Duodenal mucosa (tissue), 2 donors: Measurements from ENCODE around the gene AGGF1.
"Not testable (repeated sequence)": the region's sequence is repeated elsewhere in the genome, so short reads cannot be mapped to it uniquely, and the experiment has no call there.

Source experiments
- H3K27ac ChIP-seq: one replicate; pipeline ENCODE4 v1.7.0; 2013; ENCODE audit warnings: low read depth, low read length
- H3K27me3 ChIP-seq, 2 donors: one replicate each; pipeline ENCODE4 v1.7.0; 2013; ENCODE audit warnings: low read length in 2 of 2, control low read depth in 1 of 2; ENCODE audit not compliant: insufficient read depth in 2 of 2, control insufficient read depth in 1 of 2
- H3K36me3 ChIP-seq, 2 donors: one replicate each; pipeline ENCODE4 v1.7.0; 2013; ENCODE audit warnings: low read length in 2 of 2, control low read depth in 1 of 2; ENCODE audit not compliant: insufficient read depth in 2 of 2, control insufficient read depth in 1 of 2
- H3K4me1 ChIP-seq, 2 donors: one replicate each; pipeline ENCODE4 v1.7.0; 2013; ENCODE audit warnings: low read length in 2 of 2, control low read depth in 1 of 2; ENCODE audit not compliant: insufficient read depth in 2 of 2, control insufficient read depth in 1 of 2
- H3K4me3 ChIP-seq, 2 donors: one replicate each; pipeline ENCODE4 v1.7.0; 2013; ENCODE audit warnings: low read length in 2 of 2, low read depth in 1 of 2
- H3K9ac ChIP-seq, 2 donors: one replicate each; pipeline ENCODE4 v1.7.0; 2013; ENCODE audit warnings: low read length in 2 of 2, low read depth in 1 of 2
- H3K9me3 ChIP-seq, 2 donors: one replicate each; pipeline ENCODE4 v1.7.0; 2013; ENCODE audit warnings: low read length in 2 of 2, control low read depth in 1 of 2; ENCODE audit not compliant: control insufficient read depth in 1 of 2

AGGF1 gene, protein sequence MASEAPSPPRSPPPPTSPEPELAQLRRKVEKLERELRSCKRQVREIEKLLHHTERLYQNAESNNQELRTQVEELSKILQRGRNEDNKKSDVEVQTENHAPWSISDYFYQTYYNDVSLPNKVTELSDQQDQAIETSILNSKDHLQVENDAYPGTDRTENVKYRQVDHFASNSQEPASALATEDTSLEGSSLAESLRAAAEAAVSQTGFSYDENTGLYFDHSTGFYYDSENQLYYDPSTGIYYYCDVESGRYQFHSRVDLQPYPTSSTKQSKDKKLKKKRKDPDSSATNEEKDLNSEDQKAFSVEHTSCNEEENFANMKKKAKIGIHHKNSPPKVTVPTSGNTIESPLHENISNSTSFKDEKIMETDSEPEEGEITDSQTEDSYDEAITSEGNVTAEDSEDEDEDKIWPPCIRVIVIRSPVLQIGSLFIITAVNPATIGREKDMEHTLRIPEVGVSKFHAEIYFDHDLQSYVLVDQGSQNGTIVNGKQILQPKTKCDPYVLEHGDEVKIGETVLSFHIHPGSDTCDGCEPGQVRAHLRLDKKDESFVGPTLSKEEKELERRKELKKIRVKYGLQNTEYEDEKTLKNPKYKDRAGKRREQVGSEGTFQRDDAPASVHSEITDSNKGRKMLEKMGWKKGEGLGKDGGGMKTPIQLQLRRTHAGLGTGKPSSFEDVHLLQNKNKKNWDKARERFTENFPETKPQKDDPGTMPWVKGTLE

DNA sequence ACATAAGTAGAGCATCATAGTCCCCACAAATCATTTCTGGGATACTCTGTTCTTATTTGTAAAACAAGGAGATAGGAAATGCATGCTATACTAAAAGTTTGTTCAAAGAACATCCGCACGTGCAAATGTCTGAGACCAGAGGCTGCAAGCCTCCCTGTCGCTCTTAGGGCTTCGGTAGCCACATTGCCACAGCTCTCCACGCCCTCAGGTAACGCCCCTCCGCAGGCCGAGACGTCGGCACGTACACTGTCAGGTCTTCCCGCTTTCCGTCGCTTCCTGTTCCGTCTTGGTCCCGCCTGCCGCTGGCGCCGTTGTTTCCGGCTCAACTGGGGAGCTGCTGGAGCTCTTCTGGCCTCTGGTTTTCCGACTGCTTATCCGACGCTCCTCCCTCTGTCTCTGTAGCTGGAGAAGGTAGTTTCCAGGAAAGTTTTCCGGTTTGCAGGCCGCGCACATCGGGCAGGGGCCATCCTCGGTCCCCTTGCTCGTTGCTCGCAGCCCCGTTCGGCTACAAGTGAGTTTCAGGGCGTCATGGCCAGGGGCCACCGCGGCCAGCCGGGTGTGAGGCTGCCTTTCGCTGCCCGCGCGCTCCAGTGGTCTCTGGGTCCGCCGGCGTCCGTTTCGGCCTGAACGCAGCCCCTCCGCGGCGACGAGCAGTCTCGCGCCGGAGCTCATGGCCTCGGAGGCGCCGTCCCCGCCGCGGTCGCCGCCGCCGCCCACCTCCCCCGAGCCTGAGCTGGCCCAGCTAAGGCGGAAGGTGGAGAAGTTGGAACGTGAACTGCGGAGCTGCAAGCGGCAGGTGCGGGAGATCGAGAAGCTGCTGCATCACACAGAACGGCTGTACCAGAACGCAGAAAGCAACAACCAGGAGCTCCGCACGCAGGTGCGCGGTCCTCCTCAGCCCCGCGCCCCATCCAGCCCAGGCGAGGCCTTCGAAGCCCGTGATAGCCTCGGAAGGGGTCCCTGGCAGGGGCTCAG is at the start of gene AGGF1:
Gene AGGF1 (plus strand): TSS at position 308 of the 975 bp plus-strand sequence. CDS start 363 bp downstream, at position 671.
- H3K4me3 ChIP-seq: peak within 1 kb of the TSS; percentile 94
- peaks cover 18 to 29% of the 10 kb centered on the region in 2 donors for H3K4me1 ChIP-seq
- H3K9ac ChIP-seq: peak within 1 kb of the TSS; percentile 84 to 87
- H3K9me3 ChIP-seq: peaks cover 3 to 9% of the 10 kb centered on the region in 2 donors
- no peaks in the 10 kb centered on the region for H3K27me3 ChIP-seq
- H3K36me3 ChIP-seq: peaks cover 6 to 9% of the 10 kb centered on the region in 2 donors
- H3K27ac ChIP-seq: peak within 1 kb of the TSS; percentile 93

DNA sequence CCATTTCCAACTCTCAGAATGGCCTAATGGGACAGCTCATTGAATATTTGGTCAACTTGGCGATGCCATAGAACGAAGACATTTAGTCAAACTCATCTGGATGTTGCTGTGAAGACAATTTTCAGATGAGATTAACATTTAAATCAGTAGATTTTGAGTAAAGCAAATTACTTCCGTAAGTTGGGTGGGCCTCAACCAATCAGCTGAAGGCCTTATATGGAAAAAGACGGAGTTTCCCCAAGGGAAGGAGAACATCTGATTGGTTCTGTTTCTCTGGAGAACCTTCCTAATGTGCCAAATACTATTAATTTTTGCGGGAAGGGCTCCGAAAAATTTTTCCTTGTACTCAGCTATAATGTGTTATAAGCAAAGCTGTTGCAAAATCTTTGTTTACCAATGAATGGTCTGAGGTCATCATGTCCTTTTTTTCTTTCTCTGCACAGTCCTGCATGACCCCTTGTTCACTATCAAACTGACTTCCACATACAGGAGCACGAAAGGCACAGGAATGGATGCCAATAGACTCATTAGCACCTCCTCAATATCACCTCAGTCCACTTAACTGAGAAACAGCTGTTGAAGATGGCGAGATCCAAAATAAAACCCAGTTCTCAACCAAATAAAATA is 49.6 kb upstream of the AGGF1 start:
- no peaks in the 10 kb centered on the region for H3K9me3 ChIP-seq
- H3K4me3 ChIP-seq: no peak overlapping the region
- H3K27me3 ChIP-seq: no peaks in the 10 kb centered on the region
- no peaks in the 10 kb centered on the region for H3K4me1 ChIP-seq
- H3K27ac ChIP-seq: no peak overlapping the region
- no peak overlapping the region for H3K9ac ChIP-seq
- no peaks in the 10 kb centered on the region for H3K36me3 ChIP-seq

DNA sequence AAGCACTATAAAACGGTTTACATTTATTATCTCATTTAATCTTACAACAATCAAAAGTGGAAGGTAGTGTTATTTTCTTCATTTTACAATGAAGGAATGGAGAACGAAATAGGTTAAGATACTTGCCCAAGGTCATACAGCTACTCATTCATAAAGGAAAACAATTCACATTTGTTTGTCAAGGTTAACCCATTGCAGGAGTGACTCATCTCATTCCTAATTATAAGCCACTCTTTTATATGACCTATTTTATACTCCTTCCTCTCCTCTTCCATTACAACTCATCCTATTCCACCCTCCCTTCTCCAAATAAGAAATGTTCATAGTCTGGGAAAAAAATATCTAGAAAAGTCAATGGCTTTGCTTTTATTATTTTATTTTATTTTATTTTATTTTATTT is 47.8 kb upstream of the AGGF1 start:
- Histone ChIP-seq H3K27ac (no peak overlapping the region), H3K4me3 (no peak overlapping the region), H3K9ac (no peak overlapping the region), H3K4me1 (no peaks in the 10 kb centered on the region), H3K27me3 (no peaks in the 10 kb centered on the region), H3K36me3 (no peaks in the 10 kb centered on the region), H3K9me3 (no peaks in the 10 kb centered on the region)

DNA sequence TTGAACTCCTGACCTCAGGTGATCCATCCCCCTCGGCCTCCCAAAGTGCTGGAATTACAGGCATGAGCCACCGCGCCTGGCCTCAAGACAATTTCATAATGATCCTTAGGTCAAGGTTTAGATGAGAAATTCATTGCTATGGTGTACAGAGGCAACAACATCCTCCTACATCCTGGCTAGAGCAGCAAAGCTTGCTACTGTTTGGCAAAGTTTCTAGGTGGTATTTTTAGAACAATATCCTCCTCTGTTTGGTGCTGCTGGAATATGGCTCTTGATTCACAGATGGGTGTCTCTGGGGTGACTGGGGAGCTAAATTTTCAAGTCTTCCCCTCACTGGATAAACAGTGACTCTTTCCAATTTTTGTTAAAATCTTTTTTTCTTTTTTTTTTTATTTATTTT is 46.7 kb upstream of the AGGF1 start:
- H3K27me3 ChIP-seq: no peaks in the 10 kb centered on the region
- H3K9ac ChIP-seq: no peak overlapping the region
- no peak overlapping the region for H3K27ac ChIP-seq
- no peaks in the 10 kb centered on the region for H3K4me1 ChIP-seq
- H3K36me3 ChIP-seq: no peaks in the 10 kb centered on the region
- no peak overlapping the region for H3K4me3 ChIP-seq
- H3K9me3 ChIP-seq: no peaks in the 10 kb centered on the region

DNA sequence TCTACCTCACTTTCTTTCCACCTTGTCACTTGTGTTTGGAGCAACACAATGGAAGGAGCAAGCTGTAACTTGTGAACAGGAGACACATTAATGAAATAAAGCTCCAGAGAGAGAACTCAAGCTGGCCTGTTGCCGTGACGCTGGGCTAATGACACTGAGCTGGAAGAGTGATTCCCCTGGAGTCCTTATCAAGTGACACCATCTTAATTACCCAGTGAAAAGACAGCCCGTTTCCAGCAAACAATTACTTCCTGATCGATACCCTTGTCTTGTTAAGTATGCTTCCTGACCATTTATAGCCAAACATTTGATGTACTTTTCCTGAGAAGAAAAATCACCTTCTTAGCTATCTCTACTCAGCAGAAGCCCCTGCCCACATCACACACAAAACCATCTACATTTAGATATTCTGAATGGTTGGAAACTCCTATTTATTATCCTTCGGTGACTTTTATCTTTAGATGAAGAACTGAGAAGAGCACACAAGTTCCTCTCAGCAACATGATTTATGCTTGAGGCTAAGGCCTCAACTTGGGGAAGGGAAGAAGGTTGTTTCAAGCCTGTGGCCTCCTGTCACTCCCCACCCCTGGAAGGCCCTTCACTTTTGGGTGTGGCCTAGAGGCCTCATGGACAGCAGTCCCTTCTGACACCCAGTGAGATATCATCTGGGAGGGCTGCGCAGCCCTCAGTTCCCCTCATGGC is 43.2 kb upstream of the AGGF1 start:
- H3K27ac ChIP-seq: no peak overlapping the region
- H3K9ac ChIP-seq: no peak overlapping the region
- H3K4me1 ChIP-seq: no peaks in the 10 kb centered on the region
- H3K27me3 ChIP-seq: no peaks in the 10 kb centered on the region
- no peak overlapping the region for H3K4me3 ChIP-seq
- H3K36me3 ChIP-seq: no peaks in the 10 kb centered on the region
- H3K9me3 ChIP-seq: no peaks in the 10 kb centered on the region

DNA sequence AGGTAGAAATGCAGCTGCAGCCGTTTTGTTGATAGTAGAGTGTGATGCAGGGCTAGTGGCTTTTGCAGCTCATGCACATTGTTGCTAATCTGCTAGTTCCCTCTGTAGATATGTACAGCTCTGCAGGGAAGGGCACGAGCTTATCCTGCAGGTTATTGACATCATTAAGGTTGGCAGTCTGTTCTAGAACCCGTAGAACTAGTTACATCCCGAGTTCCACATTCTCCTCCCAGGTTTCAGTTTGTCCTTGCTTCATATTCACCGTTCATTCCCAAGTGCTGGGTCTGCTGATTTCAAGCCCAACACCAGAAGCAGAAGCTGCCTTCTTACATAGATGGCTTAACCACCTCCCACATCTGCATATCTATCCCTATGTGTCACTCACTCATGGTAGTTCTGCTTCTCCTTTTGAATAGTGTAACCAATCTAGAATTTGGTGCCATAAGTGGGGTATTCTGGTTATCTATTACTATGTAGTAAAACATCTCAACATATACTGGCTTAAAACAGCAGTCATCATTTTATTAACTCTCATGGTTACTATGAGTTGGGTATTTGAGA is 39.2 kb upstream of the AGGF1 start:
- Histone ChIP-seq H3K36me3 (no peaks in the 10 kb centered on the region), H3K4me3 (no peak overlapping the region), H3K27me3 (no peaks in the 10 kb centered on the region), H3K9ac (no peak overlapping the region), H3K4me1 (no peaks in the 10 kb centered on the region), H3K9me3 (no peaks in the 10 kb centered on the region), H3K27ac (no peak overlapping the region)

DNA sequence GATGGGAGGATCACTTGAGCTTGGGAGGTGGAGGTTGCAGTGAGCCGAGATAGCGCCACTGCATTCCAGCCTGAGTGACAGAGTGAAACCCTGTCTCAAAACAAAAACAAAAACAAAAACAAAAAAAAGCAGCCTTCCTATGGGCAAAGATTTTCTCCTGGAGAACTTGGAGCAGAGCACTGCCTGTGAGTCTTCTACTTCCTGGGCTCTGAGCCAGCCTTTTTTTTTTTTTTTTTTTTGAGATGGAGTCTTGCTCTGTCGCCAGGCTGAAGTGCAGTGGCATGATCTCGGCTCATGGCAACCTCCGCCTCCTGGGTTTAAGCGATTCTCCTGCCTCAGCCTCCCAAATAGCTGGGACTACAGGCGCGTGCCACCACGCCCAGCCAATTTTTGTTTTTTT is 36.8 kb upstream of the AGGF1 start:
- H3K4me3 ChIP-seq, H3K27me3 ChIP-seq, H3K4me1 ChIP-seq, H3K9ac ChIP-seq, H3K9me3 ChIP-seq, H3K27ac ChIP-seq, H3K36me3 ChIP-seq: not testable (repeated sequence)

DNA sequence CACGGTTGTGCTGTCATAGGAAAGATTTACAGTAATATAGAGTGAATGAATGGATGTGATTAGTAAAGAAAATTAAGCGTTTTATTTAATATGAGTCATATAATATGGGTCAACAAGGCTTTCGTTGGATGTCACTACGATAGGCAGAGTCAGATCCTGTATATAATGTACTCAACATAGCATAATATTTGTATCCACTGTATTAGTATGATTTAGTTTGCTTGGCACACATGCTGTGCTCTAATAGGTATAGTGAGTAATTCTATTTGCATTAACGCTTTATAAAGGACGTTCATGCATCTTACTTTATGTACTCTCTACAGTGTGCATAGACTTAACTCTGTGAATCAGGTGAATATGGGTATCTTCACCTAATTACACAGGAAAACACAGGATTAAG is 35.9 kb upstream of the AGGF1 start:
- Histone ChIP-seq H3K9ac (no peak overlapping the region), H3K27ac (no peak overlapping the region), H3K9me3 (no peaks in the 10 kb centered on the region), H3K27me3 (no peaks in the 10 kb centered on the region), H3K4me1 (no peaks in the 10 kb centered on the region), H3K4me3 (no peak overlapping the region), H3K36me3 (no peaks in the 10 kb centered on the region)

DNA sequence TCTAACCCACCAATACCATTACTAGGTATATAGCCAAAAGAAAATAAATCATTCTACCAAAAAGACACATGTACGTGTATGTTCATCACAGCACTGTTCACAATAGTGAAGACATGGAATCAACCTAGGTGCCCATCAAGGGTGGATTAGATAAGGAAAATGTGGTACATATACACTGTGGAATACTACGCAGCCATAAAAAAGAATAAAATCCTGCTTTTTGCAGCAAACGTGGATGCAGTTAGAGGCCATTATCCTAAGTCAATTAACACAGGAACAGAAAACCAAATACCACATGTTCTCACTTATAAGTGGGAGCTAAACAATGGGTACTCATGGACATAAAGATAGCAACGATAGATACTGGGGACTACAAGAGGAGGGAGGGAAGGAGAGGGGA is 32.0 kb upstream of the AGGF1 start:
- not testable (repeated sequence) for H3K27ac ChIP-seq, H3K36me3 ChIP-seq, H3K9me3 ChIP-seq, H3K4me1 ChIP-seq, H3K27me3 ChIP-seq, H3K4me3 ChIP-seq, H3K9ac ChIP-seq
